ENCODE data around the gene EPAS1. TPM values are rescaled to one million over a fixed set of nuclear protein-coding genes. Genes with fewer than 3 reads are reported as not detected.

EPAS1 gene
- total RNA-seq, 1 experiment from 2014 or later: 55.9 TPM

DNA sequence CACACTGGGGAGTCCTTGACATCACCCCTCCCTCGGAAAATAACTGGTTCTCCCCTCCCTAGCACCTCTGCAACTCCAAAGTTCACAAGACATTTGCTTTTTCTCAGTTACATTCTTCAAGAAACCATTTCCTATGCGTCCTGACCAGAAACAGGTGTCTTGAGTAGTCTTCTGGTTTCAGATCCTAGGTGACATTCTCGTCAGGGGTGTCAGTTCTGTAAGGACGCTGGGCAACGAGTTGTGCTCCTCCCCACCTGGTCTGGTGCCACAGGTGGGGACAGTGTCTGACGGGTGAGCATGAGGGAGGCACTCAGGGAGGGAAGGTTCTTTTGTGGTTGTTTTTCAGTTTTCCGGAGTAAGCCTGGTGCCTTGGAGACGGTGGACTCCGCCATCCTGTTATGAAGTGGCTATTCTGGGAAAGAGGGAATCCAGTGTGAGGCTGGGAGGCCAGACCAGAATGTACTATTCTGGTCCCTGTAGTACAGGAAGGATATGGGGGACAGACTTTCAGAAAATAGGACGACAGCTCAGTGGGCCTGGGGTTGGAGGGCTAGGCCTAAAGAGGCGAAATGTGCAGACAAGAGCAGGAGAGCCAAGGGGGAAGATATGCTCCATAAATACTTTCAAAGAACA, 50.6 kb downstream of the EPAS1 start:
- Histone ChIP-seq H3K9me2 (ENCODE audit: insufficient read depth) (no peaks in the 10 kb centered on the region), H3K79me2 (ENCODE audit: insufficient read depth, low read length) (peaks cover 4% of the 10 kb centered on the region; the same call in 1 of the 2 replicates), H2AFZ (ENCODE audit: low read depth, low read length, poor library complexity, severe bottlenecking) (no peak overlapping the region), H4K20me1 (ENCODE audit: insufficient read depth) (no peaks in the 10 kb centered on the region), H3K4me2 (ENCODE audit: low read length) (no peak overlapping the region), H3K9me3 (ENCODE audit: control insufficient read depth in 1 of 2, insufficient read depth in 1 of 2, low read depth in 1 of 2, low read length in 2 of 2) (no peaks in the 10 kb centered on the region), H3K9ac (ENCODE audit: low read length) (no peak overlapping the region), H3K27me3 (ENCODE audit: insufficient read depth, low read length) (no peaks in the 10 kb centered on the region), H3K27ac (ENCODE audit: low read depth, low read length) (no peak overlapping the region), H3K4me1 (ENCODE audit: control insufficient read depth in 1 of 2, insufficient read depth in 2 of 2, low read length in 2 of 2) (no peaks in the 10 kb centered on the region), H3K36me3 (ENCODE audit: control insufficient read depth in 1 of 2, insufficient read depth in 2 of 2, low read length in 2 of 2) (no peaks in the 10 kb centered on the region), H3K4me3 (replicated peaks in 1 of 2; ENCODE audit: low read depth in 1 of 2, low read length in 2 of 2) (no peak overlapping the region)
- intact Hi-C loops (cut with micrococcal nuclease): no loop called here
- DNase-seq (ENCODE audit: low read depth, low spot score) (no peak), ATAC-seq (no peak)
- ChIA-PET CTCF (no interaction called here), RAD21 (ENCODE audit: low non-redundant PET in 1 of 2, low total read pairs in 2 of 2, uncharacterized antibody in 2 of 2, unreplicated experiment in 2 of 2) (no interaction called here), POLR2A (no interaction called here)
- TF ChIP-seq FOSL1 (IDR thresholded peaks at IDR 0.05; ENCODE audit: low read depth): no peak
- TF ChIP-seq, protein P1, sequence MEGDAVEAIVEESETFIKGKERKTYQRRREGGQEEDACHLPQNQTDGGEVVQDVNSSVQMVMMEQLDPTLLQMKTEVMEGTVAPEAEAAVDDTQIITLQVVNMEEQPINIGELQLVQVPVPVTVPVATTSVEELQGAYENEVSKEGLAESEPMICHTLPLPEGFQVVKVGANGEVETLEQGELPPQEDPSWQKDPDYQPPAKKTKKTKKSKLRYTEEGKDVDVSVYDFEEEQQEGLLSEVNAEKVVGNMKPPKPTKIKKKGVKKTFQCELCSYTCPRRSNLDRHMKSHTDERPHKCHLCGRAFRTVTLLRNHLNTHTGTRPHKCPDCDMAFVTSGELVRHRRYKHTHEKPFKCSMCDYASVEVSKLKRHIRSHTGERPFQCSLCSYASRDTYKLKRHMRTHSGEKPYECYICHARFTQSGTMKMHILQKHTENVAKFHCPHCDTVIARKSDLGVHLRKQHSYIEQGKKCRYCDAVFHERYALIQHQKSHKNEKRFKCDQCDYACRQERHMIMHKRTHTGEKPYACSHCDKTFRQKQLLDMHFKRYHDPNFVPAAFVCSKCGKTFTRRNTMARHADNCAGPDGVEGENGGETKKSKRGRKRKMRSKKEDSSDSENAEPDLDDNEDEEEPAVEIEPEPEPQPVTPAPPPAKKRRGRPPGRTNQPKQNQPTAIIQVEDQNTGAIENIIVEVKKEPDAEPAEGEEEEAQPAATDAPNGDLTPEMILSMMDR (IDR thresholded peaks at IDR 0.05 in 2 of 3, conservative IDR thresholded peaks at IDR 0.05 in 1 of 3; ENCODE audit: borderline replicate concordance in 1 of 3, insufficient read depth in 1 of 3, low read depth in 2 of 3, low read length in 2 of 3): no peak
- TF ChIP-seq EZH2phosphoT487 (IDR thresholded peaks at IDR 0.05; ENCODE audit: borderline replicate concordance): no peak
- BruUV-seq (replicated peaks): no TSS peak

DNA sequence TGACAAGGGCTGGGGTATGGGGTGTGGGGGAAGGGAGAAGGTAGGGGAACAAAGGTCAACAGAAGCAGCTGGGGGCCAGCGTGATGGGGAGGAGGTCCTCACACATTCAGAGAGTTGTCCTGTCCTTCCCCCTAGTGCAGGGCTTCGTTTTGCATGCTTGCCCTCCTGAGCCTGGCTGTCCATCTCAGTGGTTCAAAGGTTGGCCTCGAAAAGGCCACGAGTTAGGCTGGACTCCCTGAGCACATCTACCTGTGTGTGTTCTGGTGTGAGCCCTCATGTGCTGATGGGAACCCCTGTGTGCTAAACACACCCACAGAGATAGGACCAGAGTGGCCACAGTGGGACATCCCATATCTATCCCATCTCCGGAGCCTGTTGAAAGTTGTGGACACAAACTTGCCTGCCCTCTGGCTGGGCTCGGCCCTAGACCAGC, 51.9 kb downstream of the EPAS1 start:
- no peak overlapping the region for H3K9ac ChIP-seq (ENCODE audit: low read length)
- intact Hi-C loops (cut with micrococcal nuclease): no loop called here
- H3K4me3 ChIP-seq (replicated peaks in 1 of 2; ENCODE audit: low read depth in 1 of 2, low read length in 2 of 2): no peak overlapping the region
- TF ChIP-seq, protein P2, sequence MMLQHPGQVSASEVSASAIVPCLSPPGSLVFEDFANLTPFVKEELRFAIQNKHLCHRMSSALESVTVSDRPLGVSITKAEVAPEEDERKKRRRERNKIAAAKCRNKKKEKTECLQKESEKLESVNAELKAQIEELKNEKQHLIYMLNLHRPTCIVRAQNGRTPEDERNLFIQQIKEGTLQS (IDR thresholded peaks at IDR 0.05): no peak
- TF ChIP-seq POLR2A (IDR thresholded peaks at IDR 0.05; ENCODE audit: borderline replicate concordance, extremely low read depth, insufficient read depth, insufficient read length) (no peak), POLR2AphosphoS5 (IDR thresholded peaks at IDR 0.05; ENCODE audit: low read depth, low read length) (no peak), ZNF274 (IDR thresholded peaks at IDR 0.05; ENCODE audit: low read depth, low read length) (no peak), EZH2phosphoT487 (IDR thresholded peaks at IDR 0.05; ENCODE audit: borderline replicate concordance) (no peak)
- no peak overlapping the region for H3K27ac ChIP-seq (ENCODE audit: low read depth, low read length)
- no peaks in the 10 kb centered on the region for H3K36me3 ChIP-seq (ENCODE audit: control insufficient read depth in 1 of 2, insufficient read depth in 2 of 2, low read length in 2 of 2)
- H3K4me2 ChIP-seq (ENCODE audit: low read length): no peak overlapping the region
- RAD21 ChIA-PET (ENCODE audit: low non-redundant PET in 1 of 2, low total read pairs in 2 of 2, uncharacterized antibody in 2 of 2, unreplicated experiment in 2 of 2): no interaction called here
- no peaks in the 10 kb centered on the region for H3K27me3 ChIP-seq (ENCODE audit: insufficient read depth, low read length)
- H4K20me1 ChIP-seq (ENCODE audit: insufficient read depth): no peaks in the 10 kb centered on the region
- H3K9me2 ChIP-seq (ENCODE audit: insufficient read depth): no peaks in the 10 kb centered on the region
- POLR2A ChIA-PET: no interaction called here
- H2AFZ ChIP-seq (ENCODE audit: low read depth, low read length, poor library complexity, severe bottlenecking): no peak overlapping the region
- BruUV-seq (replicated peaks): no TSS peak
- DNase-seq (ENCODE audit: low read depth, low spot score) (no peak), ATAC-seq (no peak)
- CTCF ChIA-PET: no interaction called here
- no peaks in the 10 kb centered on the region for H3K79me2 ChIP-seq (ENCODE audit: insufficient read depth, low read length)
- no peaks in the 10 kb centered on the region for H3K4me1 ChIP-seq (ENCODE audit: control insufficient read depth in 1 of 2, insufficient read depth in 2 of 2, low read length in 2 of 2)
- no peaks in the 10 kb centered on the region for H3K9me3 ChIP-seq (ENCODE audit: control insufficient read depth in 1 of 2, insufficient read depth in 1 of 2, low read depth in 1 of 2, low read length in 2 of 2)

All from HCT116 (cell line).